Left lobe of liver (tissue), 2 donors: Measurements from ENCODE around the gene PHACTR1. TPM values are rescaled to one million over a fixed set of nuclear protein-coding genes. Genes with fewer than 3 reads are reported as not detected.

ENCODE experiments used
- ATAC-seq: fragments of 200-7000 bp; cut with Tn5 transposase; one replicate; pipeline ENCODE4 v1.9.1; 2020; ENCODE audit warnings: mild to moderate bottlenecking, moderate library complexity
- DNase-seq: peaks from one replicate; pipeline ENCODE4 v3.0.0-alpha.2; 2020; ENCODE audit warnings: low spot score
- total RNA-seq: library from RNA; stranded (reverse); gene quantifications from one replicate; pipeline ENCODE4 v1.2.1, GENCODE V29; 2021
- donor health status: DM: no; HTN: no; CAD: no; lungs with moderate emphysema.
- donor health status: DM: no; HTN: yes; CAD: no.

Gene PHACTR1
- total RNA-seq, 1 donor from 2014 or later = 0.68 TPM

DNA sequence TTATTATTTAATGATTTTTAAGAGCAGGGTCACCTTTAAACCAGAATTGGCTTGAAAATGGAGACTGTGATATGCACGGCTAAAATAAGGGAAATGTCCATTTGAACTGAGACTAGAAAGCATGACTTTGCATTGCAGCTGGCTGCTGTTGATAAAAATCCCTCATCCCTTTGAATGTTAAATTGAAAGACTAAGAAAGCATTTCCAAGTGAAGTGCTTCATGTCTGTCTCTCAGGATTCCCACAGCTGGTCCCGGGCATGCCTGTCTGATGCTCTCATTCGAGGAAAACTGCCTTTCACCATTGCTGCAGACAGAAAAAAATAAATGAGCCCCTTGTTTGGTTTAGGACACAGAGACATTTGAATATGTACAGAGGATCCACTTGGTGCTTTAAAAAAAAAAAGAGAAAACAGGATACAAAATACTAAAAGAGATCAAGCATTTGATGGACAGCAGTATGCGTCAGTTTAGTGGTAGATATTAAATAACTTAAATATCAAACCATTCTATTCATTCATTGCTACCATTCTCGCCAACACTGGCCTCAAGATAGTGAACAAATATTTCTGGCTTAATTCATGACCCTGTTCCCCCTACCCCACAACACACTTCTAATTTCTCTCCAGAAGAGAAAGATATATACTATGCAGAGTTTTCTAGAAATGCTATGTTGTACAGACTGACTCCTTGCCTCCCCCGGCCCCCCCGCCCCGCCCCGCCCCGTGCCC lies 556.8 kb downstream of the PHACTR1 start:
- no peak for ATAC-seq
- DNase-seq = no peak

DNA sequence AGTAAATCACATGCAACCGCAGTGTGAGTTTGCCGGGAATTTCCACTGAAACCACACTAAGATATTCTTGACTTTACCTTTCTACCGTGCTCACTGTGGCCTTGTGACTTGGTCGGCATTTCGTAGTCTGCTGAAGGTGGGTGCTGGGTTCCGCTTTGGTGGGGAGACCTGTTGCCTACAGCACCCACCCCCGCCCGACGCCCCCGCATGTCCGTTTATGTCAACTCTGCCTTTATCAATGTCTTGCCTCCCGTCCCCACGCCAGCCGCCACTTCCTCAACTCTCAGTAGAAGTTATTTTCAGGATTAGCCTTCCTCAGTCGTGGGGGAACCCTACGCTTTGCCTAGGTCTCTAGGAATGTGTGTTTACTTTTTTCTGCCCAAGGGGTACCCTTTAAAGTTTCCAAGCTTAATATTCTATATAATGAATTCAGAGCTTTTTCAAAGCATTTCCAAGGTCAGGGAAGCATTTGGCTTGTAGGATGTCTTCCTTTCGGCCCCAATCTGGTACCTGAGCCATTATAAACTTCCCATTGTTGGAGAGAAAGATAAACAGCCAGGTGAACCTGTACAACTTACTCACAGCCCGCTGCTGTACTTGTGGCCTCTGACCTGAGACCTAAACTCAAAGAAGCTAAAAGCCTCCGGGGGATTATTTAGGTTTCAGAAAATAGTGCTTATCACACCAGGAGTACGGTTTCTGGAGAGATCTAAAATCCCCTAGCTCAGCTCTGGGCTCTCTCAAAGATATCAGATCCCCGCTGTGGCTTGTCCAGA lies 557.6 kb downstream of the PHACTR1 start:
- DNase-seq (no peak), ATAC-seq (no peak)

DNA sequence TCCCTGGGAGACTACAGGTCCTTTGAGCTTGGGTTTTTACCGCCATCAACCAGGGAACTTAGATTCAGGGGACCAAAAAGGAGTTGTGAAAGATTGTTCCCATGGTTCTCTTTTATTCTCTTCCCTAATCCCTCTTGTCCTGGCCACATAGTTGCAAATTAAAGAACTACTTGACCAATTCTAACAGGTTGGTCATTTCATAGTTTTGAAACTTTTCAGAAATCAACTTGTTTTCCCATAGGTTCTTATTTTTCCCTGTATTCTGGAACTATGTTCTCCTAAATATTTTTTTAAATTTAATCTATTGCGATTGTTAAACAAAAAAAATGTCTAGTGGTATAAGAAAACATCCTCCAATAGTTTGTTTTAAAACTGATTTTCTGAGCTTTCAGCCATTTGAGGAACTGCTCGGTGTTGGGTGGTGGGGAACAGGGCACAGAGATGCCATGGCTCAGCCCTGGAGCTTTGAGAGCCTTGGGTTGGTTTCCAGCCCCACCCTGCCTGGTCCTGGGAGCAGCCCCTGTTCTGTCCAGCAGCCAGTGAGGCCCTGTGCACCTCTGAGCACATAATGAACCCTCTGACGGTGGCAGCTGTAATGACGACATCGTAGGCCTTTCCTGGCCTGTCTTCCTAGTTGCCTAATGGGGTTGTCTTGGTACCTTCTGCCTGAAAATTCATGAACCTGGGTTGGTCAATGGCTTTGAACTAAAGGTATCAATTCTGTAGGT lies 558.3 kb downstream of the PHACTR1 start:
- ATAC-seq (no peak), DNase-seq (no peak)

DNA sequence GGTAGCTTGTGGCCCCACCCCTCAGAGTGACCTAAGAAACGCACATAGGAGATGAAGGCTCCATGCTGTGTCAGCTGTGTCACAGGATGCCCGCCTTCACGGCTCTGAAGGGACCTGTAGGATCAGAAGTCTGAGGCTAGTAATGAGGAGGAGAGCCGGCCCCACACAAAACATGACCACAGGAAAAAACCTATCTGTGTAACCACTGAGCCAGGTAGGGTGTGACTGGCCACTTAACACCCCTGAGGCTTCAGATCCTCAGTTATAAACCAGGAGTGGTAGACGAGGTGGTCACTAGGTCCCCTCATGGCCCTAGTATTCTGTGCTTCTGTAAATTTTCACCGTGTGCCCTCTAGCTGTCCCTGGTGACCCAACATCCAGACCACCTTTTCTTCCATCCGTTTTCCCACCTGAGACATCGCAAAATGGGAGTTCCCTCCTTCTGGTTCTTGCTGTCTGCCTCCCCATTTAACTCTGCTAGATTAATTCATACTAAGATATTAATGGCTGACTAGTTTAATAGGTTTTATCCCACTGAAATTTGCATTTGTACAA lies 558.9 kb downstream of the PHACTR1 start:
- DNase-seq (no peak), ATAC-seq (no peak)

DNA sequence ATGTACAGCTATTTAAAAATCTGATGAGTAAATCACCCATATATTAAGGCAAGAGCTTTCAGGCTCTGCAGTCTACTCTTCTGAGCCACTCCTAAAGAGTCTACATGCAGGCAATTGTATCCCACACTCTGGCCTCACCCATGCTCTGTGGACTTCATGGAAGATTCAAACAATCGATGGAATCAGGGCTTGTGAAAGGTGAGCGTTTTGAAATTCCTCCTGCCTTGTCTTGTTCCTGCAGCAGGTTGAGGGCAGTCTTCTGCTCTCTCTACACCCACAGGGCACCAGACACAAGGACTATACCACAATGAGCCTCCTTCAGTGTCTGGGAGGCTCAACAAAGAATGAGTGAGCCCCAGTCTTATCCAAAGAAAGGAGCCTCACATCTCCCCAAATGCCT lies 560.7 kb downstream of the PHACTR1 start:
- no peak for DNase-seq
- no peak for ATAC-seq

DNA sequence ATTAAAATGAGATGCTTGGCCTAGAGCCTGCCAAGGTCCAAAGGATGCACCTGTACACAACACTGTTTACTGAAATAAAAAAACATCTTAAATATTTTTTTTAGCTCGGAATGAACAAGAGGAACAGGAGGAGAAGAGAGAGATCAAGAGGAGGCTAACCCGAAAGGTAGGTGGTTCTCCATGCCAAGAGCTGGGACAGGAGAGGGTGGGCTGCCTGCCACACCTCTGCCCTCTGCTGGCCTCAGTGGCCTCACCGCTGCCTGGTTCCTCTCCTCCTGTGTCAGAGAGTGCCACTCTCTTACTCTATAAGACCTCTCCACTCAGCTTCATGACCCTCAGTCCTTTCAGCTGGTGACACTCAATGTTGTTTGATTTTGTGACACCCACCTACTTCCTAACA lies 561.6 kb downstream of the PHACTR1 start:
- DNase-seq = no peak
- peak; percentile 27 for ATAC-seq

DNA sequence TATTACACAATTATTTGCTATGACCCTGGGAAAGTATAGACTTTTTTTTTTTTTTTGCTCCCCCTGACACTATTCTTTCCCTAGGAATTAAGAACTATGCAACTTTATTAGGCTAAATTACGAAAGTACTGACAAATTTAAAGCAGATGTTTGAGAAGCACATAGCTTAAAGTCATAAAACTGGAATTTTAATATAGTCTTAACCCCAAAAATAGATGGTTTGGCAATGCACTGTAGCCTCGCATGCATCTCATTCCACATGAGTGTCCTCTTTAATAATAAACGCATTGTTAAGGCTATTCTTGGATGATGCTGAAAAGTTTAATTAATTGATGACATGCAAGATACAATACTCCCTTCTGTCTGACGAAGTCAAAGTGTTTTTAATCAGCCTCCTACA lies 562.4 kb downstream of the PHACTR1 start:
- ATAC-seq (no peak), DNase-seq (no peak)

DNA sequence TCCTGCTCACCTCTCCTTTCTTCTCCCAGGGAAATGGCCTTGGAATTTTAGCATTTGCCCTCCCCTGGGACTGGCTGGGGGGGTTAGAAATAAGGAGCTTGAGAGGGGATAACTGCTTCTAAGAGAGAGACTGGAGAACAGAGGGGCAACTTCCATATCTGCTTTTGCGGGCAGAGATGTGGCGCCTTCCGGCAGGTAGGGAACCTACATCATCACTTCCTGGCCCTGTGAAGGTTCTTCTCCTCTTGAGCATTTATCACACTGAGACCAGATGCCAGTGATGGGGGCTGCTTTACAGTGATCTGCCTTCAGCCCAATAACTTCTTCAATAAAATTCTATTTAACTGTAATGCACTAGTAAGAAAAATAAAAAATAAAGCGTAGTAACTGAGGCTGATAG lies 563.7 kb downstream of the PHACTR1 start:
- ATAC-seq (no peak), DNase-seq (no peak)

DNA sequence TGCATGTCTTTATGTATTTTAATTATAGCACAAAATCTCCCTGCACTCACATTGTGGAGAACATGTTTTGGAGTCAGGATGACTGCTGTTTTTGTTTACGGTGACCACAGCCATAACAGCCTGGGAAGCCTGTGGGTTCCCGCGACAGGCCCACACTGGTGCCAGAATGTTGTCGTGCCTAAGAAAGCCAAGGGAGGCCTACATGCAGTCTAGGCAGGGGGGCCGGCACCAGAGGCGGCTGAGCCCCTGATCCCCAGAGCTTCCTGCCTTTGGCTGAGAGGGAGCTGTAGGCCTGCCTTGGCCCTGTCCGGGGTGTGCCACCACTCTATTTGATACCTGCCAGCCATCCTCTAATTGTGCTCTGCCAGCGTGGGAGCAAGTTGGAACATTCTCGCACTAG lies 565.1 kb downstream of the PHACTR1 start:
- DNase-seq (no peak), ATAC-seq (no peak)

DNA sequence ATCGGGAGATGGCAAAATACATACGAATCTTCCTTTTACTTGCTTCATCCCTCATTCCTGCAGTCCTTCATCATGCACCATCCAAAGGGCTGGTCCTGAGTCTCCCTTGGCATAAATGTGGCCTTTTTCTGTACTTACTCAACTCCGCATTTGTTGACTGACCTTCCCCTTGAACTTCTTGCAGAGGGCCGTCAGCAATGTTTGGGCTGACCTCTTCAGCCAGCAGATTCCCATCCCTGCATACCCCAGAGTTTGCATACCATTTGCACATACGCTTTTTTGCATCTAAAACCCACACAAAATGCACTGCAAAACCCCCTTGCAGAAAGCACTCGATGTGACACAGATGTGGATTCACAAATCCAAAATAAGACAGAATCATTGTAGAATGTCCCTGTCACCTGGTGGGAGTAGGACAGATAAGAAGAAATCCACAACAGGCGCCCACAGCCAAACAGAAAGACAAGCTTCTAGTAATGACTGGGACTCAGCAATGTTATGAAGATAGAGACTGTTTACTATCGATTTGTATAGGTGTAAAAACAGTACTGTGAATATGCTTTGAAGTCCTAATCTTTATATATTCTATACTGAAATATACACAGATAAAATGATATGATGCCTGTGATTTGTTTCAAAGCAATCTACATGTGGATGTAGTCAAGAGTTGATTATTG lies 566.0 kb downstream of the PHACTR1 start:
- DNase-seq = no peak
- no peak for ATAC-seq

DNA sequence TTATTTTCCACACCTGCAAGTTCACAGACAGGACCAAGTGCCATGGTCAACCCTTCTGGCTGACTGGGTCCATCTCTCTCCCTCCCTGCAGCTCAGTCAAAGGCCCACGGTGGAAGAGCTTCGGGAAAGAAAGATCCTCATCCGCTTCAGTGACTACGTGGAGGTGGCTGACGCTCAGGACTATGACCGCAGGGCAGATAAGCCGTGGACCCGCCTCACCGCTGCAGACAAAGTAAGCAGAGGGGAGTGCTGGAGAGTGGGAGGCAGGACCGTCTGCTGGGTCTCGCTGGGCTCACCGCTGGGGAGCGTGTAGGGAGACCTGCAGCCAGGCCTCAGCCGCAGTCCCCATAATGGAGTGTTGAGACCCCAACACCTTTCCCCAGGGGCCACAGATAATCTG lies 566.8 kb downstream of the PHACTR1 start:
- DNase-seq (no peak), ATAC-seq (no peak)

DNA sequence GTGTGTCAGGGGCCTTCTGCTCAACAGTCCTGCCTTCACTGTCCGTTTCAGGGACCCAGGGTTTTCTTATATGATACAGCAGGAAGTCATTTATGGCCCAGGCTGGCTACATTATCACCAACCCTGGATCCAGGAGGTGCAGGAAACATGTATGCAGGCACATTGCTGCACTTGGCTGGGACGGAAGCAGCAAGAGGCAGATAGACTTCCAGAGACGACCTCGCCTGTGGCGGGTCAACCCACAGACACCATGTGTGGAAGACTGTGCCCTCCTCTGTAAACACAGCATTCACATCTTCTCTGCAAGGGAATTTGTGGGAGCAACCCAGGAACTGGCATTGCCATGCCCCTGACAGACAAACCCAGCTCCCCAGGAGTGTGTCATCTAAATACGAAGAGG lies 568.1 kb downstream of the PHACTR1 start:
- ATAC-seq = no peak
- DNase-seq = no peak

DNA sequence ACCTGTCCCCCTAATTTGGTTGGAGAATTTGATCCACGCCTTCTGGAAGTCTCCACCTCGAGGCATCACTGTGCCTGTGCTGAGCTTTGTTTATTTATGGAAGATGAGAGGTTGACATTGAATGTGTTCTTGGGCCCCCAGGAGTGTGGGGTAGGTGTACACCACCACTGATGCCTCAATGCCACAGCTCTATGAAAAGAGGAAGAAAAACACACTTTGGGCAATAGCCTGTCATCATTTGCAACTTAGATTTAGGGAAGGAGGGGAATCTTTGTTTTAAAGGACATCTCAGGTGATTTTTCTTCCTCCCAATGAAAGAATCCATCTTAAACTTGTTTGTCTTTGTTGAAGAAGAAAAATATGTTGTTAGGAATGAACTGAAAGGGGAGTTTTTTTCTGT lies 569.1 kb downstream of the PHACTR1 start:
- ATAC-seq = no peak

DNA sequence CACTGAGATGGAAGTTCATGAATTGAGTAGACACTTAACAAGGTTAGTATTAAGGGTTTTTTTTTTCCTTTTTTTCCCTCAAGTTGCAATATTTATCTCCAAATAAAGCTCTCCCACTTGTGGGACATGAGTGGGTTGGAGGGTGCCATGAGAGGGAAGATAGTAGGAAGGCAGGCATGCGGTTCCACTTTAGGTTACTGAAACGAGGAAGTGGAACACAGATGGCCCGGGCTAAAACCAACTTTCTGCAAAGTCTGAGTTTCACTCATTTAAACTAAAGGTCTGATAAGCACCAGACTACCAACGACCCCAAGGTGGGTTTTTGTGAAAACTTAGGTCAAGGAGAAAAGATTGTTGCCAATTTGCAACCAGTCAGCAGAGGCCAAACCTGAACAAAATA lies 569.6 kb downstream of the PHACTR1 start:
- no peak for DNase-seq
- no peak for ATAC-seq

More for the DNA sequence above, 569.1 kb downstream of the PHACTR1 start:
- DNase-seq = no peak

DNA sequence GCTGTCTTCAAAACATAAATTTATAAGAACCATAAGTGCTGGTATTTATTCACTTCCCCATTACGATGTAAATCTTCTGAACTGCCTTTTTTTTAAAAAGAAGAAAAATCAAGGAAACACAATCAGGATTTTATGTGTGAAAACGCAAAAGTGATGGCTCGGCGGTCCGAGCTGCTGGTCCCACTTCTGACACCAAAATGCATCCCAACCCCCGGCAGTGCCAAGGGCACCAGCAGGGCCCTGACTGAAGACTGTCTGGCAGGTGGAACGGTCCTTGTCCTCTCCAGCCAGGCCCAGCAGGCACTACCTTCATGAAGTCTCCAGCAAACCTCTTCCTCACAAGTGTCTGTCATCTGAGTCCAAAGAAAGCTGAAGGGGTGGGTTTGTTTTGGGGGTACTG lies 570.5 kb downstream of the PHACTR1 start:
- DNase-seq (peak; percentile 37), ATAC-seq (no peak)

DNA sequence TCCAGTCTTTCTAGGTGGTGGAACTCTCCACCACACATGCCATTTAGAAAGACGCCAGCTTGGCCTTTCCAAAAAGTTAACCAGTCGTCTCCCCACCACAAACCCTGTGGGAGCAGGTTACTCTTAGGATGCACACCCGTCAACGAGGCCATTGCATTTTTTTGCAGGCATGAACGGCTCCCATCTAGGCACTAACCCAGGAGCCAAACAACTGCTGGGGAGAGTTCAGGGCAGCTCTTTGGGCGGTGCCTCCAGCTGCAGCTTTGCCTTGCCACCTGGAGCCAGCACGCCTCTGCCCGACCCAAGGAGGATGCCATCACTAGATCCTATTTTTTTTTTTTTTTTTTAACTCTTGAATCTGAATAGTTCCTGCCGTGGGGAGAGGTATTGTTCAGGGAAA lies 571.9 kb downstream of the PHACTR1 start:
- peak; percentile 39 for DNase-seq

DNA sequence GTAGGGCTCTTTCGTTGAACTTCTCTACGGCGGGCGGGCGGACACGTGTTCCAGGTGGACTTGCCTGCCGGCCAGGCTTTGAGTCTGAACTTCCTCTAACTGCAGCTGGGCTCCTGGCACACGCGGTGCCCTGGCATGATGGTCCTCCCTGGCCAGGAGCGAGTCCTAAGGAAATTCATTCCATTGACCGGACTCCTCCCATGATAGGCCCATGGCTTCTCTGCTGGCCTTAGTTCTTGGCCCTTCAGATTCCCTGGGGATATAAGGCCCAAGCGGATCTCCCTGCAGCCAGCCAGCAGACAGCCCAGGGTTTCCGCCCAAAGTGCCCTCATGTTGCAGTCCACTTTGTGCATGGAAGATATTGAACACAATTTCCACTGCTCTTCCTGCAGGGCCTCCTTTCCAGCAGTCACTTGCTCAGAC lies 572.4 kb downstream of the PHACTR1 start:
- DNase-seq (peak; percentile 35), ATAC-seq (no peak)

More for the DNA sequence above, 571.9 kb downstream of the PHACTR1 start:
- no peak for ATAC-seq

DNA sequence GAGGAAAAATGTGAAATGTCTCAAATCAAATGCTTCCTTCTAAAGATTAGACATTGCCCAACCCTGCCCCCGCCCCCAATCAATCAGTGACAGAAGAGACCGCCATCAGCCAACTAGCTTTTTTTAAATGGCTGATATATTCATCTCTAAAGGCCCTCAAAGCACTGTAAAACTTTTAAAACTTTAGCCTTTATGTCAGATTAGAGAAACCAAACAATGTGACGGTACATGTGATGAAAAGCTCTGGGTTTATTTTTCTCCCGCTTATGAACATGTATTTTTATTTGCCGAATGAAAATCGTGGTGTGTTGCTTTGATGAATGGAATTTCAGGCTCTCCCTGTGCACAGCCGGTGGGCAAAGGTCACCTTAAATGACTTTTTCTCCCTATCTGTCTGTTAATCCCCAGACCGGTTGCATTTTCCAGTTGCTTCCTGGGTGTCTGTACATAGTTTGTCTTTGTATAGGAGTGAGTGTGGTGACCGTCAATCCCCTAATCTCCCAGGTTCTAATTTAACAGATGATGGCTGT lies 573.3 kb downstream of the PHACTR1 start:
- peak; percentile 58 for DNase-seq

DNA sequence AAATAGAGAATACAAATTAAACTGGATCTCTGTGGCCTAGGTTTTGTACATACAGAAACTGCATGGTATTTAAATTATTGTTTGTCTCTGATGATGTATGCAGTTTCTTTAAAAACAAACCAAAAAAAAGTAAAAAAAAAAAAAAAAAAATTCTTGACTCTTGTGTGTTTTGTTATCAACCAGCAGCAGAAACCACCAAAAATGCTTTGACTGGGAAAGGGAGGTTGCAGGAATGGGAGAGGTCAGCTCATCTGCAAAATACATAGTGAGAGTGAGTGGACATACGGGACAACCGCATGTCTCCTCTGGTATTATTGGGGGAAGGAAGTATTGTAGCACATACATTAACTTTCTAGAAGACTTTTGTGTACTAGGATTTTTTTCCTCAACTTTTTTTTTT lies 573.8 kb downstream of the PHACTR1 start:
- ATAC-seq (no peak), DNase-seq (peak; percentile 2)

More for the DNA sequence above, 573.3 kb downstream of the PHACTR1 start:
- ATAC-seq = peak; percentile 86

DNA sequence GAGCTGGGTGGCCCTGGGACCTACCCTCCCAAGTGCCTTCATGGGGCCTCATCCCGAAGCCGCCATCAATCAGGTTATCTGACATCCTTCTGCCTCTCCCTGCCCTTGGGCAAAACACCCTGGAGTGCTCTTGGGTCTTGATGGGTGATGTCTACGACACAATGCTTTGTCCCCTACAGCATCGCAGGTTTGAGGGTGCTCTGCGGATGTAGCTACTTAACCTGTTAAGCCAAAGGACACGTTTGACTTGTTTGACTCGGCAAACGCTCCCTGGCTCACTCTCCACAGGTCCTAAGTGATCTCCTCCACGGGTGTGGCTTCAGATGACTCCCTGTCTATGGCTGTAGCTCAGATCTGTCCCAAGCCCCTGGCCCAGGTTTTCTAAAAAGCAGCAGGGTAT lies 576.2 kb downstream of the PHACTR1 start:
- peak; percentile 38 for DNase-seq
- no peak for ATAC-seq
